Activated naive CD8-positive, alpha-beta T cell treated with anti-CD3 and anti-CD28 coated beads, Interleukin-2, amount 10 ng/mL, durations not matched to agents 7 days and 5 days (primary cell): ENCODE measurements around the gene HNRNPF. TPM values are rescaled to one million over a fixed set of nuclear protein-coding genes. Genes with fewer than 3 reads are reported as not detected.

Experiments
- ATAC-seq: fragments of 150-1000 bp; cut with Tn5 transposase; one replicate; pipeline ENCODE4 v1.10.0; 2021; ENCODE audit warnings: low read depth, moderate library complexity
- POLR2A ChIA-PET: fragments of 350-600 bp; sonication (Branson Sonifier 250); formaldehyde crosslinking; loops from one replicate; lab custom pipeline; 2021; ENCODE audit warnings: antibody characterized with exemption; lab: Charles Lee
- DNase-seq: peaks from one replicate; pipeline ENCODE4 v3.0.0; 2021
- H3K27ac Mint-ChIP-seq: one replicate; pipeline ENCODE4 v1.8.0; 2022; ENCODE audit warnings: mild to moderate bottlenecking, mixed read lengths
- H3K27me3 Mint-ChIP-seq: one replicate; pipeline ENCODE4 v1.8.0; 2022; ENCODE audit warnings: mild to moderate bottlenecking, moderate library complexity, mixed read lengths
- H3K36me3 Mint-ChIP-seq: one replicate; pipeline ENCODE4 v1.8.0; 2021; ENCODE audit warnings: mild to moderate bottlenecking, mixed read lengths
- H3K4me1 Mint-ChIP-seq: one replicate; pipeline ENCODE4 v1.8.0; 2021; ENCODE audit warnings: mixed read lengths
- H3K4me3 Mint-ChIP-seq: one replicate; pipeline ENCODE4 v1.8.0; 2022; ENCODE audit warnings: mild to moderate bottlenecking, moderate library complexity, mixed read lengths
- H3K9me3 Mint-ChIP-seq: one replicate; pipeline ENCODE4 v1.8.0; 2021; ENCODE audit warnings: mixed read lengths
- total RNA-seq, 2 experiments: library from RNA; stranded (reverse); gene quantifications; one replicate each; pipeline ENCODE4 v1.2.3, GENCODE V29; 2021

Gene HNRNPF
- total RNA-seq, 2 experiments from 2014 or later: 347 to 351 TPM

DNA sequence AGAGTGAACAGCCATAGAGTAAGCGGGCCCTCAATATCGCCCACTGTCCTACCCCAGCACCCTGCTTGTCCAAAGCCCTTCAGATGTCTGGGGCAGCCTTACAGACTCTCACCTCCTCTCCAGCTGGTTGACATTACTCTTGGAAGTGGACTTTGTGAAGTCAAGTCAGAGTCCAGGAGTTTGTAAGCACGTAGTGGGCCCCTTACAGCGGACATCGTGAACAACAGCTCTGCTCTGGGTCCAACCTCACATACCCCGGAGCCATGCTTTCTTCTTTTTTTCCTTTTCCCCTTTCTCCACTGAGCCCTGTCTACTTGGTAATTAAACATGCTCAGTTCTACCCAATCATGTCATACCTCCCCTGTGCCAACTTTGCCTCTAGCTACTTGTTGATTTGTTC is 17.5 kb downstream of the HNRNPF start:
- H3K27me3 Mint-ChIP-seq: no peaks in the 10 kb centered on the region
- peak overlapping the region; percentile 60 for H3K27ac Mint-ChIP-seq
- DNase-seq: no peak
- no peak for ATAC-seq
- POLR2A ChIA-PET: no interaction called here
- H3K36me3 Mint-ChIP-seq: peaks cover 74% of the 10 kb centered on the region
- H3K9me3 Mint-ChIP-seq: no peaks in the 10 kb centered on the region
- H3K4me1 Mint-ChIP-seq: peaks cover 68% of the 10 kb centered on the region
- H3K4me3 Mint-ChIP-seq: no peak overlapping the region

DNA sequence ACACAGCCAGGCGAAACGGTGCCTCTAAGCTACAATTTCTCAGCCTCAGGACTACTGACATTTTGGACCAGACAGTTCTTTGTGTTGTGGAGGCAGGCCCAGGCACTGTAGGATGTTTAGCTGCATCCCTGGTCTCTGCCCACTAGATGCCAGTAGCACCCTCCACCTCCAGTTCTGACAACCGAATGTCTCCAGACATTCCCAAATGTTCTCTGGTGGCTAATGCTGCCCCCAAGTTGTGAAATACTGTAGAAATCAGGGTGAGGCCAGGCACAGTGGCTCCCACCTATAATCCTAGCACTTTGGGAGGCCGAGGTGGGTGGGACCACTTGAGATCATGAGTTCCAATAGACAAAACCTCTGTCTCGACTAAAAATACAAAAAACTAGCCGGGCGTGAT is 18.2 kb downstream of the HNRNPF start:
- DNase-seq (no peak), ATAC-seq (peak; percentile 43)
- H3K9me3 Mint-ChIP-seq: no peaks in the 10 kb centered on the region
- H3K4me1 Mint-ChIP-seq: peaks cover 69% of the 10 kb centered on the region
- no peaks in the 10 kb centered on the region for H3K27me3 Mint-ChIP-seq
- peak overlapping the region; percentile 81 for H3K27ac Mint-ChIP-seq
- POLR2A ChIA-PET: interaction anchor here (0.9 to 1.1 kb wide), 2 partner anchors 17 to 19 kb away, joined by 3 to 7 read pairs; partner anchors contain the start of gene HNRNPF
- peaks cover 76% of the 10 kb centered on the region for H3K36me3 Mint-ChIP-seq
- no peak overlapping the region for H3K4me3 Mint-ChIP-seq

DNA sequence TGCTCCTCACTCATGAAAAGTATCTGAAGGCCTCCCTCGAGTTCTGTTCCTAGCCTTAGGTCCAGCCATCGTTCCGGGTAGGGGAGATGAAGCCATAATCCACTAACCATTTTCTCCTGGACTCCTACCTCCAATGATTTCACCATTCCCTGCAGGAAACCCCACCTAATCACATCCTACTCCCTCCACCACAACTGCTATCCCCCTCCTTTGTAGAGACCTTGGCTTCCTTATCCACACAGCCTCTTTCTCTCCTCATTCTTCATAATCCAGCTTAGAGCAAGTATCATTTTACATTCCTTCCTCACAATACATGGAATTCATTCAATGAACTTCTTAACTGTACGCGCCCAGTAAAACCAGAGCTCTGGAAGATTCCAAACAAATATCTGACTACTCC is 18.7 kb downstream of the HNRNPF start:
- DNase-seq (no peak), ATAC-seq (no peak)
- Mint-ChIP-seq H3K27me3 (no peaks in the 10 kb centered on the region), H3K4me3 (peak overlapping the region; percentile 31), H3K9me3 (no peaks in the 10 kb centered on the region), H3K4me1 (peaks cover 66% of the 10 kb centered on the region), H3K27ac (peak overlapping the region; percentile 81), H3K36me3 (peaks cover 74% of the 10 kb centered on the region)
- POLR2A ChIA-PET: interaction anchor here (0.9 to 1.1 kb wide), 2 partner anchors 18 to 19 kb away, joined by 3 to 7 read pairs; partner anchors contain the start of gene HNRNPF

DNA sequence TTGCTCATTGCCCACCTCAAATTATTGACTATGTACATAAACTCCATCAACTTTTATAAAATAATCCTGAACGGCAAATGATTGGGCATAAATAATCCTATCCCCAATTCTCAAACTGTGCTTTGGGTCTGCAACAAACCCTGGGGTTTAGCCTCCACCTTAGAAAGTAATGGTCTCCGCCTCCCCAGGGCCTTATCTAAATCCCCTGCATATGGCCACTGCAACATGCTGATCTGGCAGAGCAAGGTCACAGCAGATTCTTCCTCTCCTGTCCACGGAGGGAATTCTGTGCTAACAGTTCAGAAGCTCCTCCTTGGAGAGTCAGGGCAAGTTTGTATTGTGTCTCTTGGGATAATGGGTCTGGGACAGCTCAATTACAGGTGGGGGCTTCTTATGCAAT is 19.1 kb downstream of the HNRNPF start:
- Mint-ChIP-seq H3K27ac (peak overlapping the region; percentile 81), H3K4me1 (peaks cover 61% of the 10 kb centered on the region), H3K4me3 (no peak overlapping the region), H3K27me3 (no peaks in the 10 kb centered on the region), H3K36me3 (peaks cover 70% of the 10 kb centered on the region), H3K9me3 (no peaks in the 10 kb centered on the region)
- ATAC-seq (no peak), DNase-seq (no peak)
- POLR2A ChIA-PET: interaction anchor here (0.9 to 1.1 kb wide), 2 partner anchors 18 to 19 kb away, joined by 3 to 7 read pairs; partner anchors contain the start of gene HNRNPF

DNA sequence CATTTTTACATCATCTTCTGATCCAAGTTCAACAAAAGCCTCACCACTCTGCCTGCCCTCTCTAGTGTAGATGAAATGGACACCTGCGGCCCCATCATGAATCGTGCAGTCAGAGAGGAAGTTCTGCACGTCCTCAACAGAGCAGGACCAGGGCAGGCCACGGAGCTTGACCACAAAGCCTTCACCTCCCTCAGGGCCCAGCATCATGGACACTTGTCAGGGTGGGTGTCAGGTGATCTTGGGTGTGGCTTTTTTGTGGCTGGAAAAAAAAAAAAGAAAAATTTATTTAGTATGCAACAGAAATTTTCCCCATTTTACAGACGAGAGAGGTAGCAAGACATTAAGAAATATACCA is 21.3 kb downstream of the HNRNPF start:
- POLR2A ChIA-PET: interaction anchor here (0.6 kb wide), 1 partner anchor 31 kb away, joined by 3 read pairs; no protein-coding TSS in a partner anchor
- H3K36me3 Mint-ChIP-seq: peaks cover 59% of the 10 kb centered on the region
- no peak for ATAC-seq
- peaks cover 49% of the 10 kb centered on the region for H3K4me1 Mint-ChIP-seq
- H3K27me3 Mint-ChIP-seq: no peaks in the 10 kb centered on the region
- DNase-seq: no peak
- H3K4me3 Mint-ChIP-seq: no peak overlapping the region
- no peaks in the 10 kb centered on the region for H3K9me3 Mint-ChIP-seq
- no peak overlapping the region for H3K27ac Mint-ChIP-seq

DNA sequence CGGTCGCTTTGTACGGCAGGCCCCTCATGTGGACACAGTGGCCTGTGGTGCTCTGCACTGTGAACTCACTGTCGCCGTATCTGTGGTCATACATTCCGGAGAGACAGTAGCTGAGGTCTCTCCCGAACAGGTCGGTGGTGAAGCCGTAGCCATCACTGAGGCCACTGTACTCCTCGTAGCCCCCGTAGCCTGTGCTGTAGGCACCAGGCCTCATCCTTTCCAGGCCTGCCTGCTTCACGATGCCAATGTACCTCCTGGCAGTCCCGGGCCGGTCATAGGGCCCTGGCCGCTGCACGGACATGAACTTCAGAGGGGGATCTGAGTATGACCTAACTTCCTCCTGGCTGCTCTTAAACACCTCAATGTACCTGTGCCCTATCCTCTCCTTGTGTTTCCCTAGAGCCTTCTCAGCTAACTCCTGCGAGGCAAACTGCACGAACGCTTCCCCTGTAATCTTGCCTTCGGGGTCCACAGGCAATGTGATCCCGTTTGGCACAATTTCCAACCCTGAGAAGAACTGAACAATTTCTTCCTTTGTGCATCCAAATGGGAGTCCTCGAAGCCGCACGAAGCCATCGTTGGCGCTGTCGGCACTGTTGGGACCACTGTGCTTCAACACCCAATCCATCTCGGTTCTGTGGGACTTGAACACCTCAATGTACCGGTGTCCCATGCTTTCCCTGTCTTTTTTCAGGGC is 21.9 kb downstream of the HNRNPF start:
- DNase-seq (no peak), ATAC-seq (no peak)
- H3K36me3 Mint-ChIP-seq: peaks cover 55% of the 10 kb centered on the region
- H3K9me3 Mint-ChIP-seq: no peaks in the 10 kb centered on the region
- no peak overlapping the region for H3K4me3 Mint-ChIP-seq
- H3K27ac Mint-ChIP-seq: no peak overlapping the region
- H3K4me1 Mint-ChIP-seq: peaks cover 45% of the 10 kb centered on the region
- POLR2A ChIA-PET: interaction anchor here (1.1 to 1.9 kb wide), 2 partner anchors 9 to 26 kb away, joined by 3 to 7 read pairs; no protein-coding TSS in a partner anchor
- no peaks in the 10 kb centered on the region for H3K27me3 Mint-ChIP-seq

DNA sequence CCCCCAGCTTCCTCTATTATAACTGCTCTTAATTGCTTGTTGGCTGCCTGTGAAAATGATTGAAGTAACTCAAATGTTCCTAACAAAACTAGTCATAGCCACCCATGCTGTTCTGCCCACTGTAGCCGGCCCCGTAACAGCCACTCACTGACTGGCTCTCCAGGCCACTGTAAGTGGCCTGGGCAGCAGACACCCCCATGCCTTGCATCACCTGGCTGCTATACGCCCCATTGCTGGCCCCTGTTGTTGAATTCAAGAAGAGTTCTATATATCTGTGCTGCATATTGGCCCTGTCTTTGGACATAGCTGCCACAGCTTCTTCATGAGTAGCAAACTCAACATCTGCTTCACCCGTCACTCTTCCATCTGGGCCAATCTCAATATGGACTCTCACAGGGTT is 22.4 kb downstream of the HNRNPF start:
- Mint-ChIP-seq H3K4me3 (peak overlapping the region; percentile 8), H3K4me1 (peaks cover 41% of the 10 kb centered on the region), H3K36me3 (peaks cover 50% of the 10 kb centered on the region), H3K9me3 (no peaks in the 10 kb centered on the region), H3K27ac (peak overlapping the region; percentile 19), H3K27me3 (no peaks in the 10 kb centered on the region)
- DNase-seq: no peak
- POLR2A ChIA-PET: interaction anchor here (1.1 to 1.9 kb wide), 2 partner anchors 10 to 25 kb away, joined by 3 to 7 read pairs; no protein-coding TSS in a partner anchor
- no peak for ATAC-seq

DNA sequence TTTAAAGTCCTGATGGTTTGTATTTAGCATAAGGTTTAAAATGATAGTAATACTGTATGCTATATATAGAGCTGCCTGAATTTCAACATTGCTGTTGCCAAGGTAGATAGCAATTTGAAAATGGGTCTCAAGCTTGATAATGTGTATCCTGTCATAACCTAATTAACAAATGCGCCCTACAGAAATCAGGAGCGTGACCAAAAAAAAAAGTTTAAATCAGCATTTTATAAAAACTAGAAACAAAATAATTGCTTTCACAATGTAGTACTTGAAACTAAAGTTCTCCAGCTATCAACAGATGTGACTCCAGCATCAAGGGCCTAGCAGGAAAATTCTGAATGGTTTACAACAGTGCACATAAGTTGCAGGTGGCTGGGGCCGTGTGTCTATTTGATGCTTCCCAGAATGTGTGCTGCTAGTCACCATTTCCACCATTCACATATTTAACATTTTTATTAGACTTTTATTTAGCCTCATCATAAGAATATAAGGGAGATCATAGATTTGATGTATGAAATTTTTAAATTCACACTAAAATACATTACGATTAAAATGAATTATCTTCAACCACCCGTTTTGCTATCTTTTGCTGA is 23.5 kb downstream of the HNRNPF start:
- H3K4me1 Mint-ChIP-seq: peaks cover 35% of the 10 kb centered on the region

DNA sequence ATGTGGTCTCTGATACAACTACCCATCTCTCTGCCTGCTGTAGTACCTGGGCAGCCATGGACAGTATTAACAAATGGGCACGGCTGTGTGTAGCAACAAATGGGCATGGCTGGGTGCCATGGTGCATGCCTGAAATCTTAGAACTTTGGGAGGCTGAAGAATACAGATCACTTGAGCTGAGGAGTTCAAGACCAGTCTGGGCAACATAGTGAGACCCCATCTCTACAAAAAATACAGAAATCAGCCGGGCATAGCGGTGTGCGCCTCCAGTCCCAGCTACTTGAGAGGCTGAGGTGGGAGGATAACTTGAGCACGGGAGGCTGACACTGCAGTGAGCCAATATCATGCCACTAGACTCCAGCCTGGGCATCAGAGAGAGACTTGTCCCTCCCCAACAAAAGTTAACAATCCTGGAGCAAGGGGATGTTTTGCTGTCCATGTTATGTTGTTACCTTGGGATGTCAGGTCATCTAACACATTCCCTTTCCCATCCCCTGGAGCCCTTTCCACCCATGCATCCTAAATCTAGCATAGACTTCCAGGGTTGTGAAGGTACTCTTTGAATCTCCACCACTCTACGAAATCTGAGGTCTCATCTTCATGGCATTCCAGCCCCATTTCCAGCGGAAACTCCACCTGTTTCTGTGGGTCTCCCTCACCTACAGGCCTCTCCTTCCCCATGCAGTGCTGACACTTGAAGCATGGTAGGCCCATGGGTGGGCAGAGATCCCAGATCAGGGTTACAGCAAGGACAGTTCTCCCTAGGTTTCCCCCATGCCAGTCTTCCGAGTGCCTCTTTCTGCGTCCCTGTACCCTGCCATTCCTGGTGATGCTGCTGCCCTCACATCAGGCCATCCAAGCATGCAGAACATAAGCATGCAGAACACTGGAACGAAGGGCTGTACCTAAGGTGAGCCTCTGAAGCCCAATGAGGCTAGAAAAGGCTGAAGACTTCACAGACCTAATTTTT is 24.4 kb downstream of the HNRNPF start:
- H3K27ac Mint-ChIP-seq: peak overlapping the region; percentile 43
- H3K27me3 Mint-ChIP-seq: no peaks in the 10 kb centered on the region
- H3K9me3 Mint-ChIP-seq: no peaks in the 10 kb centered on the region
- POLR2A ChIA-PET: interaction anchor here (0.5 to 1.9 kb wide), 5 partner anchors 9 to 67 kb away, joined by 3 to 7 read pairs (median 5); partner anchors contain the start of gene ZNF487
- H3K36me3 Mint-ChIP-seq: peaks cover 34% of the 10 kb centered on the region
- no peak for ATAC-seq
- no peak for DNase-seq
- no peak overlapping the region for H3K4me3 Mint-ChIP-seq
- peaks cover 25% of the 10 kb centered on the region for H3K4me1 Mint-ChIP-seq

More for the DNA sequence above, 23.5 kb downstream of the HNRNPF start:
- no peak for ATAC-seq
- Mint-ChIP-seq H3K27me3 (no peaks in the 10 kb centered on the region), H3K9me3 (no peaks in the 10 kb centered on the region), H3K27ac (no peak overlapping the region), H3K36me3 (peaks cover 42% of the 10 kb centered on the region), H3K4me3 (no peak overlapping the region)
- POLR2A ChIA-PET: interaction anchor here (1.0 to 1.9 kb wide), 3 partner anchors 8 to 51 kb away, joined by 3 to 7 read pairs (median 5); partner anchors contain the start of gene ZNF487
- no peak for DNase-seq

DNA sequence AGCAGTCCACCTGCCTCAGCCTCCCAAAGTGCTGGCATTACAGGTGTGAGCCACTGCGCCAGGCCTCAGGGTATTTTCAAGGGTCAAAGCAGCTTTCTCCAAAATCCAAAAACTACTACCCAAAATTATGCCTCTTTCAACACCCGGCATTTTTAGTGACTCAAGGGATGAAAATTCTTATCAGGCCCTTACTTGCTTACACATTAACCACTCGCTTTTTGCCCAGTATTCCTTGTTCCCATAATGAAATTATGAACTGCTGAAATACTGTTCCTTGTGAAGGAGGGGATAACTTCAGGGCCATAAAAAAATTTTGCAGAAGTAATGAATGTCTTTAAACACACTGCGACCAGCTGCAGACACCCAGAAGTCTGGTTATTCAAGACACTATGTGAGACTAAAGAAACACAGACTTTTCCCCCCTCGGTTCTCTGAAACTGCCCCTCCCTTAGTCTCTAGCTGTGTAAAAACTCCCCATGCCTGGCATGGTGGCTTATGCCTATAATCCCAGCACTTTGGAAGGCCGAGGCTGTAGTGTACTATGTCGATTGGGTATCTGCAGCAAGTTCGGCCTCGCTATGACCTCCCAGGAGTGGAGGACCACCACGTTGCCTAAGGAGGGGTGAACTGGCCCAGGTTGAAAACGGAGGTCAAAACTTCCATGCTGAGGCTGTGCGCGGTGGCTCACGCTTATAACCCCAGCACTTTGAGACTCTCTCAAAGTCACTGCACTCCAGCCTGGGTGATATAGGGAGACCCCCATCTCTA is 25.6 kb downstream of the HNRNPF start:
- H3K9me3 Mint-ChIP-seq: no peaks in the 10 kb centered on the region
- H3K4me1 Mint-ChIP-seq: peaks cover 20% of the 10 kb centered on the region
- POLR2A ChIA-PET: interaction anchor here (1.1 to 1.3 kb wide), 2 partner anchors 13 to 24 kb away, joined by 4 to 5 read pairs; no protein-coding TSS in a partner anchor
- peaks cover 26% of the 10 kb centered on the region for H3K36me3 Mint-ChIP-seq
- DNase-seq: no peak
- H3K4me3 Mint-ChIP-seq: no peak overlapping the region
- H3K27me3 Mint-ChIP-seq: no peaks in the 10 kb centered on the region
- H3K27ac Mint-ChIP-seq: no peak overlapping the region
- ATAC-seq: no peak

DNA sequence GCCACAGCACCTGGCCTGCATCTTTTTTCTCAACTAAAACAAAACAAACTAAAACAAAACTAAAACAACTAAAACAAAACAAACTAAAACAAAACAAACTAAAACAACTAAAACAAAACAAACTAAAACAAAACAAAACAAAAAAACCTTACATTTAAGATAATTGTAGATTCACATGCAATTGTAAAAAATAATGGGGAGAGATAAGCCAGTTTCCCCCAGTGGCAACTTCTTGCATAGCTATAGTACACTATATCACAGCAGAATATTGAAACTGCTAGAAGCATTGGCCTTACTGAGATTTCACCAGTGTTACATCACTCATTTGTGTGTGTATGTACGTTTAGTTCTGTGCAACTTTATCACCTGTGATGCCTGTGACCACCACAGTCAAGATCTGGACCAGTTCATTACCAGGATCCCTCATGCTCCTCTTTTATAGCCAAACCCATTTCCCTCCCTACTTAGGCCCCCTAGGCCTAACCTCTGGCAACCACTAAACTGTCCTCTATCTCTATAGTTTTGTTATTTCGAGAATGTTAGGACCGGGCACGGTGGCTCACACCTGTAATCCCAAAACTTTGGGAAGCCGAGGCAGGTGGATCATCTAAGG is 28.3 kb downstream of the HNRNPF start:
- DNase-seq: no peak
- ATAC-seq: peak; percentile 35
- Mint-ChIP-seq H3K36me3 (peaks cover 5% of the 10 kb centered on the region), H3K4me1 (peaks cover 6% of the 10 kb centered on the region), H3K4me3 (no peak overlapping the region), H3K9me3 (no peaks in the 10 kb centered on the region), H3K27me3 (no peaks in the 10 kb centered on the region), H3K27ac (no peak overlapping the region)
- POLR2A ChIA-PET: interaction anchor here (0.6 to 1.2 kb wide), 2 partner anchors 9 to 24 kb away, joined by 3 to 5 read pairs; partner anchors contain the start of gene FXYD4

DNA sequence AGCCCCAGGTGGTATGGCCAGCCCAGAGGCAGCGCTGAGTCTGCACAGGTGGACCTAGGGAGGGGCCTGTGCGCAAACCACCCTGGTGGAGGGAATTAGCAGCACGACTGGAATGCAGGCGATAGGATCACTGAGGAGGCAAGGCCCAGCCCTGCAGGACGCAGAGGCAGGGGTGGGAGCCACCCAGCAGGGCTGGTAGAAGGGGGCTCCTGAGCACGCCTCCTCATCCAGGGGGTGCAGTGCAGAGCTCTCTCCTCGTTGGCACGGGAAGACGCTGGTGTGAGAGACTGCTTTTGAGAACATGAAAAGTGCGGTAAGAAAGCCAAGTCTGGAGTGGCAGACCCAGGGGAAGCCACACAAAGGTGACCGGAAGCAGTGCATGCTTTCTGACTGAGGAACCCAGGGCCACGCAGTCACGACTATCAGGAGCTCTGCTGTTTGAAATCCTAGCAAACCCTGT is 31.5 kb downstream of the HNRNPF start:
- POLR2A ChIA-PET: no interaction called here
- DNase-seq (no peak), ATAC-seq (no peak)
- Mint-ChIP-seq H3K4me3 (no peak overlapping the region), H3K36me3 (no peaks in the 10 kb centered on the region), H3K4me1 (peaks cover 14% of the 10 kb centered on the region), H3K27me3 (no peaks in the 10 kb centered on the region), H3K9me3 (no peaks in the 10 kb centered on the region), H3K27ac (no peak overlapping the region)
